Nephron progenitor cell (in vitro differentiated cells): ENCODE data around the gene RIPK4.
A peak's percentile ranks its signal among the peaks of the same experiment; 100 is the strongest.

Experiments used
- DNase-seq: peaks from one replicate; pipeline ENCODE4 v3.0.0; 2021
- H3K27ac Mint-ChIP-seq: 2 replicates; pipeline ENCODE4 v1.8.0; 2021; ENCODE audit warnings: mild to moderate bottlenecking, moderate library complexity, mixed read lengths
- H3K27me3 Mint-ChIP-seq: 2 replicates; pipeline ENCODE4 v1.8.0; 2021; ENCODE audit warnings: mild to moderate bottlenecking, low read depth, mixed read lengths; ENCODE audit not compliant: poor library complexity
- H3K36me3 Mint-ChIP-seq: 2 replicates; pipeline ENCODE4 v1.8.0; 2021; ENCODE audit warnings: low read depth, mixed read lengths
- H3K4me1 Mint-ChIP-seq: 2 replicates; pipeline ENCODE4 v1.8.0; 2021; ENCODE audit warnings: mixed read lengths
- H3K4me3 Mint-ChIP-seq: 2 replicates; pipeline ENCODE4 v1.8.0; 2021; ENCODE audit warnings: mild to moderate bottlenecking, moderate library complexity, mixed read lengths
- H3K9me3 Mint-ChIP-seq: 2 replicates; pipeline ENCODE4 v1.8.0; 2021; ENCODE audit warnings: mild to moderate bottlenecking, moderate library complexity, mixed read lengths
- CTCF ChIP-seq: fragments of 200-600 bp; sonication (generic); IDR thresholded peaks from 2 replicates; pipeline ENCODE4 v1.5.0; 2021; ENCODE audit warnings: antibody characterized with exemption

The RIPK4 gene

GRCh38 chr21:41722052-41723018 is 44.5 kb downstream of the RIPK4 start:
- peaks cover 43% of the 10 kb centered on the region for H3K27me3 Mint-ChIP-seq
- peaks cover 17% of the 10 kb centered on the region for H3K4me1 Mint-ChIP-seq
- no peaks in the 10 kb centered on the region for H3K9me3 Mint-ChIP-seq
- H3K27ac Mint-ChIP-seq = no peak overlapping the region
- no peak for DNase-seq
- H3K4me3 Mint-ChIP-seq = no peak overlapping the region
- no peaks in the 10 kb centered on the region for H3K36me3 Mint-ChIP-seq
- no peak for TF ChIP-seq CTCF

GRCh38 chr21:41720250-41720649 is 46.6 kb downstream of the RIPK4 start:
- Mint-ChIP-seq H3K36me3 (no peaks in the 10 kb centered on the region), H3K4me1 (peaks cover 22% of the 10 kb centered on the region), H3K27me3 (peaks cover 22% of the 10 kb centered on the region), H3K9me3 (no peaks in the 10 kb centered on the region), H3K27ac (no peak overlapping the region), H3K4me3 (no peak overlapping the region)
- no peak for TF ChIP-seq CTCF
- no peak for DNase-seq

- Mint-ChIP-seq H3K4me3 (no peak overlapping the region), H3K27me3 (peaks cover 20% of the 10 kb centered on the region), H3K9me3 (no peaks in the 10 kb centered on the region), H3K36me3 (no peaks in the 10 kb centered on the region), H3K4me1 (peaks cover 26% of the 10 kb centered on the region), H3K27ac (no peak overlapping the region)
- TF ChIP-seq CTCF = no peak
- DNase-seq = no peak
These were observed 47.2 kb downstream of the RIPK4 start for GRCh38 chr21:41719691-41720090.

- no peak for TF ChIP-seq CTCF
- Mint-ChIP-seq H3K9me3 (no peaks in the 10 kb centered on the region), H3K4me3 (no peak overlapping the region), H3K27ac (no peak overlapping the region), H3K36me3 (no peaks in the 10 kb centered on the region), H3K27me3 (peaks cover 10% of the 10 kb centered on the region), H3K4me1 (peaks cover 35% of the 10 kb centered on the region)
- no peak for DNase-seq
These were observed 49.1 kb downstream of the RIPK4 start for GRCh38 chr21:41717573-41718330.

- peak overlapping the region; percentile 35 for H3K27ac Mint-ChIP-seq
These were observed 50.1 kb downstream of the RIPK4 start for GRCh38 chr21:41716751-41717150.

More at GRCh38 chr21:41716751-41717150, 50.1 kb downstream of the RIPK4 start:
- TF ChIP-seq CTCF = no peak
- Mint-ChIP-seq H3K27me3 (peaks cover 13% of the 10 kb centered on the region), H3K4me1 (peaks cover 45% of the 10 kb centered on the region), H3K36me3 (no peaks in the 10 kb centered on the region), H3K9me3 (no peaks in the 10 kb centered on the region), H3K4me3 (no peak overlapping the region)
- DNase-seq = no peak
